HG03066 (cell line): ENCODE results near the gene KANSL3.

Source experiments
- ATAC-seq: cut with Tn5 transposase; IDR thresholded peaks from one replicate; pipeline ENCODE4 v1.9.1; 2021; ENCODE audit warnings: low read depth; ENCODE audit not compliant: unreplicated experiment

KANSL3 gene

DNA sequence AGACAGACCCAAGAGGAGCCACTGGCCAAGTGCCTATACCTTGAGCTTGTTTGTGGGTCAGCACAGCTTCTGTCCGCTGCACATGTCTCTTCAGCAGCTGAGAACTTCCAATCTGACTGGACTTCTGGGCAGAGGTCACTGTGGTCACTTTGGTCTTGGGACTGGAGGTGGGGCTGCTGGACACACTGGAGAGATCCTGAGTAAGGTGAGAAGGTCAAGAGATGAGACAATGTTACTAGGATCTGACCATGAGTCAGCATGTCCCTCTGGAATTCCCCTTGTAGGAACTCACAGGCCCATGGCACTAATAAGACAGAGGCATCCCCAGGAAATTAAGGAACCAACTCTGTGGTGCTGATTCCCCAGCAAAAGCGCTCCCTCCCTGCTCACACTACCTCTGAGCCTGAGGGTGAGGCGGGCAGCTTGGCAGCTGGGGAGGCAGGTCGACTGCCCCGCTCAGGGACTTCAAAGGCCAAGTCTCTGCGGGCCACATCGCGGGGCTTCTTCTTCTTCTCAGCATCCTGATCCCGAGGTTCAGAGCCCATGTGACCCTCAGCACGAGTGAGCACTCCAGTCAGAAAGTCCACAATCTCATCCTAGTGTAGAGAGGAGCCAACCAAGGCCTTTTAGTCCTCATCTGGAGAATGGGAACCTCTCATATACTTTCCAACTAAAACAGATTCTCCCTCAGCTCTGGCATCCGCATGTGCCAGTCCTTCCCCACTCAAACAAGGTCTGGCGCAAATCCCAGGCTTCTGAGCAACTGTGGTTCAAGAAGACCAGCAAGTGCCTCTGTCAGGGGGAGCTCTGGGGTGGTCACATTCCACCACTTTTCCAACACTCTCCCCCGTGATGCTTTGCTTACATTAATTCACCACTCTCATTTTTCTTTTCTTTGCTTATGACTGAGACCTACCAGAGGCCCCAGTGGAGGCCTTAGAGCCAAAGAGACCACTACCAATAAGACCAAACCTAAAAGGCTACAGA, 29.4 kb downstream of the KANSL3 start:
- no peak for ATAC-seq

DNA sequence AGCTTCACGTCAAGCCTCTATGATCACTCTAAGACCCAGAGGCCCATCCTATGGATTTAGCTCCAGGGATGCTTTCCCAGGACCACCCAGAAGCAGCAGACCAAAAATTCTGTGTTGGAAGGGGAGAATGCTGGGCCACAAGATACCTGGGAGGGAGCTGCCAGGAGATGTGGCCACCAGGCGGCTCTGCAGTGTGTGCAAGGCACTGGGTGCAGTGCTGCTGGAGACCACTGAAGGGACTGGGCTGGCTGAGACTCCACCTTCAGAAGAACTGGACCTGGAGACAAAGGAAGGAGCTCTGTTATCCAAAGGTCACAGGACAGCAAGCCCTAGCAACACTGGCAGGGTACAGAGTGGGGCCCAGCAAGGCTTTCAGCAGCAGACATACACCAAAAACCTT, 34.0 kb downstream of the KANSL3 start:
- no peak for ATAC-seq

DNA sequence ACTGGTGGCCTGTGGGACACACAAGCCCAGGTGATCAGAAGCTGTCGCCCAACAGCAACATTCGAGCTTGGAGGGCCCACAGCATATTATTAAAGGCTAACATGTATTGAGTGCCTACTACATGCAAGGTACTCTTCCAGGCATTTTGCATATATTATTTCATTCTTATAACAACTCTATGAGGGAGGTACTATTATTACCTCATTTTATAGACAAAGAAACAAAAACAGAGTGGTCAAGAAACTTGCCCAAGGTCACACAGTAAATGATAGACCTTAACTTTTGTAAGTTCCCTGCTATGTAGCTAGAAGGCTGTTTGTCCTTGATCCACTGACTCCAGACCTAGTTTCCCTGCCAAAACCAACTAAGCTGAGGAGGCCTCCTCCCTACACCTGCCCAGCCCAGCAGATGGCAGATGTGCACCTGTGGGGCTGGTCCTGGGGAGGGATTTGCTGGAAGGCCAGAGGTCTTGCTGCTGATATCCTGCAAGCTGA, 35.7 kb downstream of the KANSL3 start:
- ATAC-seq: no peak

DNA sequence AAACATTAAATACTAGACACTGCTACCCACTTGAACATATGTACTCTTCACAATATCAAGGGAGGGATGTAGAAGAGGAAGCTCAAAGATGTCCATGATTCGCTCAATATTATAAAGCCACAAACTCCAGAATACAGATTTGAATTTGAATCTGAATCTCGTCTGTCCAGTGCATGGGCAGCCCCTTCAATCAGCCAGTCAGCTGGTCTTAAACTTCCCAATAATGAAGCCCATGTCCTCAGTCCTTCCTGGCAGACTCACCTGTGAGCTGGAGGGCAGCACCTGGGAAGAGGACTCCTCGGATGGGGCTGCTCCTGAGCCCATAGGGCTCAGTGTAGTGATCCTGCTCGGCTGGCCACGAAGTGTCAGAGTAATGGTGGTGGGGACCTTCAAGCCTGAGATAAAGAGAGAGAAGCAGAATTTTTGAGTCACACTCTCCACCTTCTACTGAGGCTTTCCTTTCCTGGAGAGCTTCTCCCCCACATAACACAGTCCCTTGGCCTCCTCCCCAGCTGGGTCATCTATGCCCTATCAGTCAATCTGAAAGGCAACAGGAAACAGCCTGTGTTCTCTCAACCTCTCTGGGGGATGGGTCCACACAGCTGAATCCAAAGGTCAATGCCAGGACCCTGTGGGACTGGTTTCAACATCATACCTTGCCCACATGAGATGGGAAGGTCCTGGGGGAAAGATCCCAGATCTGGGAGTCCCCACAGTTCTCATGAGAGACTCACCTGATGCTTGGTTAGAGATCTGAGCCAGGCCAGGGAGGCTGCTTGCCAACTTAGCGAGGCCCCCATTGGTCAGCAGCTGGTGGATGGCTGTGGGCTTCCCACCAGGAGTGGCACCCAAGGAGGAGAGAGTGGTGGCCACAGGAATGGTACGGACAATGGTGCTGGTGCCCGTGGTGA, 36.5 kb downstream of the KANSL3 start:
- ATAC-seq: no peak

DNA sequence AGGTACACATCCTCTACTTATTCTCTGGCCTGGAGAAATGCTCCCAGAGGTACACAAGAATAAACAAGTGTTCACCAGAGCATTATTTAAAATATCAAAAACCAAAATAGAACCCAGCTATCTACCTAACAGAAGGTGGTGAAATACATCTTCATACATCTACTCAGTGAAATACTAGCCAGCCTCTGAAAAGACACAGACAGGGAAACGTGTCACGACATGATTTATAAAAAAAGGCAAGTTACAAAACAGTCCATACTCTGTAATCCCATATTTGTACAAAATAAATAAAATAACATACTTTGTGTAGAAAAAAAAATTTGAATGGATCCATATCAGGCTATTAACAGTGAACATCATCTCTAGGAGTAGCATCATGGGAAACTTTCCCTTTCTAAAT, 38.2 kb downstream of the KANSL3 start:
- ATAC-seq: no peak

DNA sequence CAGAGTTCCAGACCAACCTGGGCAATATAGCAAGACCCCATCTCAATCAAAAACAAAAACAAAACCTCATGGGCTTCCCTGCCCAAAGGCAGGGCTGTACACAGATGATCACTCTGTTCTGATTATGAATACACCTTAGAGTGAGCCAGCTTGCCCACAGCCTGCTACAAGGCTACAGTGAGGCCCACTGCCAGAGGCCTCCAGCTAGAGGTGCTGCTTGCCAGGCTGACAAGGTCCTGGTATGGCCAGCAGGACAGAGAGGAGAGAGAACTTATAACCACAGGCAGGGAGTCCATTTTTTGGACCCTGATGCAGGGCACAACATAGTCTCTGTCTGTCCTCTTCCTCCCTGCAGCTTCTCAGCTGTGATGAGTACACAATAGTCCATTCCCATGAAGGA, 41.5 kb downstream of the KANSL3 start:
- no peak for ATAC-seq

DNA sequence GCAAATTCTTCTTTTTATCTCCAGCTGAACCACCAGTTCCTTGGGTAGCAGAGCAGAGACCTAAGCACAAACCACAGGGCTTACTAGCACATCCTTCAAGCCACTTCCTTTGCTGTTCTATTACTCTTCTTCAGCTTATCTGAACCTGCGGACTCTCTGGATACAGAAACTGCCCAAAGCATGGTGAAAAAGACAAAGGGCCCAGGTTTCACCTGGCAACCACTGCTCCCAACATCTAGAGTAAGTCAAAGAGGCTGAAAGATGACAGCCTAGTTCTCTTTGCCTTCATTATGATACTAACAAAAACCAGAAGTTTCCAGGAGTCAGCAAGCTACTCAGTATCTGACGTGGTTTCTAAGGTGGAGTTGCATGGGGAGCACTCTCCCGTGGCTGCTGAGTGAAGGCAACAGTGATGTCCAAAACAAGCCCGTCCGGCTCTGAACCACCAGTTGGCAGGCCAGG, 43.4 kb downstream of the KANSL3 start:
- no peak for ATAC-seq

DNA sequence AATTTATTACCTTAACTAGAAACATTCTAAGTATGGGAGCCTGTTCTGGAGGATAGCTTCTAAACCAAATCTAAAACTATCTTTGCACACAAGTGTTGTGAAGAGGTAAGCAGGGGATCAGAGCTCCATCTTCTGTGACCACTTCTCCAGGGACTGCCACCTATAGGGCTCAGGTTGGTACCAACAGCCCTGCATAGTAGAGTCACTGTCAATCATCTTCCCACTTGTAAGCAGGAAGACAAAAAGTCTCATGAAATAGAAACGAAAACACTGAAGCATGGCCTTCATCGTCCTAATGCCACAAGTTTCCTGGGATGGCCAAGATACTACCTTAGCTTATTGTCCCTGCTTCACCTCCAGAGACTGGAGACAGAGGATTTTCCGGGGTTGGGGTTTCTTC, 43.8 kb downstream of the KANSL3 start:
- no peak for ATAC-seq

DNA sequence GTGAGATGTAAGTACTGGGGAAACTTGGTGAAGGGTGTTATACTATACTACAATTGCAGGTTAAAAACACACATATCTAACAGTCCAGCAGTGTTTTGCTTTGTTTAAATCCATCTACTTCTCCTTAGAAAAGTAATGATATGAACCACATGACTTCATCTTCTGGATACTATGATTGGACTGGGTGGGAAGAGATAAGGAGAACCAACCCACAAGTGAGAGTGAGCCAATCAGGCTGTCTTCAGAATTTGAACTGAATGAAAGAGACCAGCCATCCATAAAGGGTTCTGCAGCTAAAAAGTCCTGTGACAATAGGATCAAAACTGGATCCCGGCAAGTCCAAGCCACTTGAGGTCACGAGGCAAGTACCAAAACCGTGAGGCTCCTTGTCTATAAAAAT, 46.6 kb downstream of the KANSL3 start:
- ATAC-seq: no peak

DNA sequence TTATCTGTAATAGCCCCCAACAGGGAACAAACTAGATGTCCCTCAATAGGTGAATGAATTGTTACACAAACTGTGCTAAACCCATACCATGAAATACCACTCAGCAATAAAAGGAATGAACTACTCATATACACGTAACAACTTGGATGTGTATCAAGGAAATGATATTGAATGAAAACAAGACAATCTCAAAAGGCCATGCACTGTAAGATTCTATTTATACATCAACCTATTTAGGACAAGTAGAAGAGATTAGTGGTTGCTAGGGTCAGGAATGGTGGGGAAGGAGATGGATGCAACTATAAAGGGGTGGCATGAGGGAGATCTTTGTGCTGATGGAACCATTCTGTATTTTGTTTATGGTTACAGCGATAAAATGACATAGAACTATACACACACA, 47.1 kb downstream of the KANSL3 start:
- ATAC-seq: no peak

DNA sequence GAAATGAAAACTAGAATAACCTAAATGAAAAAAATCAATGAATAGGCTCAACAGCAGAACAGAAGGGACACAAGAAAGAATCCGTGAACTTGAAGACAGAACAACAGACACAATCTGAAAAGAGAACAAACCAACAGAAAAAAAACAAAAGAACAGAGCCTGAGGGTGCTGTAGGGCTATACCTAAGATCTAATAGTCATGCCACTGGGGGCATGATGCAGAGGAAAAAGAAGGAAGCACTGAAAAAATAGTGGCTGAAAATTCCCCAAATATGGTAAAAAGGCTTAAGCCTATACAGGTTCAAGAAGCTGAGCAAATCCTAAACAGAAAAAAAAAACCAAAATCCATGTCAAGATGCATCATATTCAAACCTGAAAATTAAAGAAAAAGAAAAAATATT, 50.3 kb downstream of the KANSL3 start:
- no peak for ATAC-seq

DNA sequence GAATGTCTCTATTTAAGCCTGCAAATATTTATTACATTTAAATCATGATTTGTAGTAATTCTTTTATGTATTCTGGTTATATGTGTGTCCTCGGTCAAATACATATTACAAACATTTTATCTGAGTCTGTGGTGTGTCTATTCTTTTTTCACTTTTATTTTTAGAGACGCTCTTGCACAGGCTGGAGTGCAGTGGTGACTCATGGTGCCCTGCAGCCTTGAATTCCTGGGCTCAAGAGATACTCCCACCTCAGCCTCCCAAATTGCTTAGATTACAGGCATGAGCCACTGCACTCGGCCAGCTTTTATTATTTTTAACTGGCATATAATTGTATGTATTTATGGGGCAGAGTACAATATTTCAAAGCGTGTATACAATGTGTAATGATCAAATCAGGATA, 54.1 kb downstream of the KANSL3 start:
- no peak for ATAC-seq

DNA sequence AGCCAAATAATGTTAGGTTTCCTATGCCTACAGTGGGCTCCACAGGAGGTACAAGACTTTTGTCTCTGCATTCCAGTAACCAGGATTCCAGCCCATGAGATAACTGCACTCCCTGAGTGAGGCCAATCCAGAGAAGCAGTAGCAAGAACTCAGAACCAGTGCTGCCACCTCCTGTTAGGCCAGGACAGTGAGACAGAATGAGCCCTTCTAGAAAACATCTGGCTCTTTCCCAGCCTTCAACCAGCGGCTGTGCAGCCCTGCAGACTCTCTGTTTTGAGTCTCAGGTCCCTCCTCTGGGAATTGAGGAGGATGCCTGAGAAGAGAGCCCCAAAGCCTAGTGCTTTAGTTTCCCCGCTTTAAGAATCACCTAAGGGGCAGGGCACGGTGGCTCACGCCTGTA, 57.3 kb downstream of the KANSL3 start:
- no peak for ATAC-seq

DNA sequence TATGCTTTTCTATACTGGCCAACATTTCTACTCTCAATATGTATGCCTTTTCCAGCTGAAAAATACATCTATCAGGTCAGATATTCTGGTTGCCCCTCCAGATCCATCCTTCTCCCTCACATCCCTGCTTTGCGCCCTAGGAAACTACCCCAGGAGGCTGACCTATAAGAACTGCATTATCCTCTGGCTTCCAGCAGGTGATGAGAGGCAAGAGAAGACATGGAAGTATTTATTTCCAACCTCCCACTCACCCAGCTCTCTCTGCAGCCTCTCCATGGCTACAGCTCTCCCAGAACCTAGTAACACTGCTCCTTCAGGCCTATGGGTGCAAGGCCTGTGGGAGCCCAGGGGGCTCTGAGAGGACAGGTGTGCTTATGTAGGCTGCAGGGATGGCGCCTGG, 58.7 kb downstream of the KANSL3 start:
- no peak for ATAC-seq

DNA sequence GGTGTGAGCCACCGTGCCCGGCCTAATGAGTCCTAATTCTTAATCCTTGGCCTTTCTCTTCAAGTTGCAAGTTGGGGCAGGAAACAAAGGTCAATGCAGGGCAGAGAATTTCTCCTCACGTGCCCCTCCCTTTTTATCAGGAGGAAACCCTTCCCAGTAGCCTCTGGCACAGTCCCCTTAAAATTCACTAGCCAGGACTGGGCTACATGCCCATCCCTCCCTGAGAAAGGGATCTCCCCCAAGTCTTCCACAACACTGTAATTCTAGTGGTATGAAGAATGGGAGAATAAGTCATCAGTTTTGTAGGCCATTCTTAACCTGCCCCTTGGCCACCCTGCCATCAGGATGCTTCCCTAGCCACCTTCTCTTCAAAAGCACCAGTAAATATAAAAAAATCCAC, 59.4 kb downstream of the KANSL3 start:
- ATAC-seq: no peak

DNA sequence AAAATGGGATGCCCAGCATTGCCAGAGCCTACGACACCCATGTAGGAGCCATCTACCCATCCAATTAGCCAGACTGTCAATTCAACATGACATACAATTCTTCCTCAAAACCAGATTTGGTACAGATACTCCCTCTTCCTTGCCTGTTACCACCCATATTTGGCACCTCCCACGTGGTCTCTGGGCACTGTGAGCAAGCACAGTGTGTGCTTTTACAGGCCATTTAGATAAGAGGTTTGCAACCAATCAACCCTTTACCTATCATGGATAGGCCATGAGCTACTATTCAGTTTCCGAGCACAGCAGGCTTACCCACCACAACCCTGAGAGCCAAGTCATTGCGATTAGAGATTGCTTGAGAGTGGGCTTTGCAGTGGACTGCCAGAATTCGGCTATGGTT, 60.6 kb downstream of the KANSL3 start:
- ATAC-seq: no peak

DNA sequence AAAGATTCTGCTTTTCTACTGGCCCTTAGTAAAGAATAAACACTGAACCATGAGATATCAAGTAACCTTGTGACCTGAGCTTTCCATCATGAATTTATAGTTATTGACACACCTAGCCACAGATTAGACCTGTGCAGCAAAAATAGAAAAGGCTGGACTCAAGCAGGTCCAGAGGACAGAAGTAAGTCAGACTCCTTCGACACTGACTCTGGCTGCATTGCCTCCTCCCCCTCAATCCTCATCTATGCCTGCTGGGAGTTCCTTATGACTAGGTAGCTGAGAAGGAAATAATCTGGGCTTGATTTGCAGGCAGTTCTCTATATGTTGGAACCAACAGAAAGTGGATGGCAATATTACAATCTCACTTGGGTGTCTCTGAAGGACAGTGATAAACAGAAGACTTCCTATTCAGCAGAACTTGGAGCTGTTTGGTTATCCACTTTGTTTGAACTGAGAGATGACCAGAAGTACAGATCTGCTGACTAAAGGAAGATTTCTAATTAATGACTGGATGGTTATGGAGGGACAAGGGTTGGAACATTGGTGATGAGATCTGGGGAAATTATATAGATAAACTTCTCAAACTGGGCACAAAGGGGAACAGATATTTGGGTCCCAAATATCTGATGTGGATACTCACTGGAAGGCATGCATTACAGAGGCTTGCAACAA, 62.2 kb downstream of the KANSL3 start:
- no peak for ATAC-seq

DNA sequence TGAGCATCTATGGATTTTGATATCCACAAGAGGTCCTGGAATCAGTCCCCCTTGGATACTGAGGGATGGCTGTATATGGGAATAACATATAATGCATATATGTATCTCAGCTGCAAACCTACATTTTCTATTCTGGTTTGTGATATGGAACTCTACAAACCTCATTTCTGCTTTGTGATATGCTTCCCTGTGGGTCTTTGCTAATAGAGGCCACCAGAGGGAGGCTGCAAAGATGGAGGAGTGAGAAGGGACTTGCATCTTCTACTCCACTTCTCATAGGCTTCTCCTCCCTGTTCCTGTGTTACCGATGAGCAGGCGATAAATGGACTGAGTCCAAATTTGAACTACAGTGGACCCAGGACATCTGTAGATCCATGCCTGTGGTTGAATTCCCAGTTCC, 63.7 kb downstream of the KANSL3 start:
- ATAC-seq: no peak

DNA sequence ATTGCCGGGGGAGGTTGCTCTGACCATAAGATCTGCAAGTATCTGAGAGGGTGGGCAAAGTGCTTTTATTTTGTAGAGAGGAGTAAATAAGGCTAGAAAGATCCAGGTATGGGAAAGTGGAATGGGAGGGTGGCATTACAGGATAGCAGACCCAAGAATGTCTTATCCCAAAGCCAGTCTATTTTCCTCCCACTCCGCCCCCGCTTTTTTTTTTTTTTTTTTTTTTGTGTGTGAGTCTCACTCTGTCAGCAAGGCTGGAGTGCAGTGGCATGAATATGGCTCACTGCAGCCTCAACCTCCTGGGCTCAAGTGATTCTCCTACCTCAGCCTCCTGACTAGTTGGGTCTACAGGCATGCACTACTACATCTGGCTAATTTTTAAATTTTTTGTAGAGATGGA, 70.0 kb downstream of the KANSL3 start:
- no peak for ATAC-seq

DNA sequence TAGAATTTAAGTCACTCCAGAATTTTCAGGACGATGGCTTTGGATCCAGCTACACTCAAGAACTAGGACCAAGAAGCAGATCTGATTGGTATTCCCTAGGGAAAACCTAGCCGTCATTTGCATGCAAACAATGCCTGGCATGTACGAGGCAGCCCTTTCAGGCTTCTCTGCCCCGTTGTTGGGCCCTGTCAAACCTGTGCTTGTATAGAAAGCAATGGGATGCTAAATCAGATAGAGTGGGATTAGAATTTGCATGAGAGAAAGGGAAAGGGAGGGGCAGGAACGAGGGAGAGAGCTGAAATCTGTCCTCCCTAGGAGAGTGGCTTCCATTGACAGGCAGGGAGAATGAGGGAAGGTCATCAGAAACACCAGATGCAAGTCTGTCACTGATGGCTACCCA, 73.0 kb downstream of the KANSL3 start:
- no peak for ATAC-seq

DNA sequence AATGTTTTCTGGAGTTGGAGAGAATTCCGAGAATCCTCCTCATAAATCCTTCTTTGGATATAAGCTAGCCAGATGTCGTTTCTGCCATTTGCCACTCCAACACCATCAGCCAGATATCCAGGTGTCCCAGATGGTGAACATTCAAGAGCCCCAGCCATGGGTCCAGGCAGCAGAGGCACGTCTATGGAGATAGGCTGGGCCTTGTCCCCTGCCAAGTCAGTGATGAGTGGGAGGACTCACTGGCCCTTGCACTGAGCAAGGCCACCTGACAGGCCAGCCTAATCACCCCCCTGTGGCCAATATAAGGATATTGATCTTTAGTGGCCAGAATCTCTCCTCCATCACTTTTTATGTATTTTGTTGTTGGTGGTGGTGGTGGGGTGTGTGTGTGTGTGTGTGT, 73.5 kb downstream of the KANSL3 start:
- no peak for ATAC-seq
